ENCODE data around the gene UVSSA.

UVSSA gene

GRCh38 chr4:1336088-1336491, 10.9 kb upstream of the UVSSA start:
- no peak for TF ChIP-seq MAX (IDR thresholded peaks at IDR 0.05; ENCODE audit: low read depth, low read length)
- no peak for TF ChIP-seq MYC (IDR thresholded peaks at IDR 0.05; ENCODE audit: low read depth, low read length)
- TF ChIP-seq POLR2A (IDR thresholded peaks at IDR 0.05; ENCODE audit: extremely low read depth, insufficient read length), result no peak
- TF ChIP-seq, protein P1, sequence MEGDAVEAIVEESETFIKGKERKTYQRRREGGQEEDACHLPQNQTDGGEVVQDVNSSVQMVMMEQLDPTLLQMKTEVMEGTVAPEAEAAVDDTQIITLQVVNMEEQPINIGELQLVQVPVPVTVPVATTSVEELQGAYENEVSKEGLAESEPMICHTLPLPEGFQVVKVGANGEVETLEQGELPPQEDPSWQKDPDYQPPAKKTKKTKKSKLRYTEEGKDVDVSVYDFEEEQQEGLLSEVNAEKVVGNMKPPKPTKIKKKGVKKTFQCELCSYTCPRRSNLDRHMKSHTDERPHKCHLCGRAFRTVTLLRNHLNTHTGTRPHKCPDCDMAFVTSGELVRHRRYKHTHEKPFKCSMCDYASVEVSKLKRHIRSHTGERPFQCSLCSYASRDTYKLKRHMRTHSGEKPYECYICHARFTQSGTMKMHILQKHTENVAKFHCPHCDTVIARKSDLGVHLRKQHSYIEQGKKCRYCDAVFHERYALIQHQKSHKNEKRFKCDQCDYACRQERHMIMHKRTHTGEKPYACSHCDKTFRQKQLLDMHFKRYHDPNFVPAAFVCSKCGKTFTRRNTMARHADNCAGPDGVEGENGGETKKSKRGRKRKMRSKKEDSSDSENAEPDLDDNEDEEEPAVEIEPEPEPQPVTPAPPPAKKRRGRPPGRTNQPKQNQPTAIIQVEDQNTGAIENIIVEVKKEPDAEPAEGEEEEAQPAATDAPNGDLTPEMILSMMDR (IDR thresholded peaks at IDR 0.05; ENCODE audit: low read depth, low read length), result no peak
- no peak overlapping the region for H3K4me3 ChIP-seq (ENCODE audit: low read depth, low read length)
- peak; percentile 79 for DNase-seq (ENCODE audit: low read depth)

DNA sequence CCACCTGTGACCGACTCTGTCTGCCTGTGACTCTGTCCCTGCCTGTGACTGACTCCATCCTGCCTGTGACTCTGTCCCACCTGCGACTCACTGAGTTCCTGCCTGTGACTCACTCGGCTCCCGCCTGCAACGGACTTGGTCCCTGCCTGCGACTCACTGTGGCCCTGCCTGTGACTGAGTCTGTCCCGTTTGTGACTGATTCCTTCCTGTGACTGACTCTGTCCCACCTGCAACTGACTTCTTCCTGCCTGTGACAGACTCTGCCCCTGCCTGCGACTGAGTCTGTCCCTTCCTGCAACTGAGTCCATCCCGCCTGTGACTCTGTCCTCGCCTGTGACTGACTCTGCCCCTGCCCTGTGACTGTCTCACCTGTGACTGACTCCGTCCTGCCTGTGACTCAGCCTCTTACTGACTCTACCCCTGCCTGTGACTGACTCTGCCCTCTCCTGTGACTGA, 9.6 kb upstream of the UVSSA start:
- TF ChIP-seq MAX (IDR thresholded peaks at IDR 0.05; ENCODE audit: low read depth, low read length) (no peak), POLR2A (IDR thresholded peaks at IDR 0.05; ENCODE audit: extremely low read depth, insufficient read length) (no peak), MYC (IDR thresholded peaks at IDR 0.05; ENCODE audit: low read depth, low read length) (no peak)
- TF ChIP-seq, protein P1 (IDR thresholded peaks at IDR 0.05; ENCODE audit: low read depth, low read length), result no peak
- DNase-seq (ENCODE audit: low read depth), result no peak
- no peak overlapping the region for H3K4me3 ChIP-seq (ENCODE audit: low read depth, low read length)

DNA sequence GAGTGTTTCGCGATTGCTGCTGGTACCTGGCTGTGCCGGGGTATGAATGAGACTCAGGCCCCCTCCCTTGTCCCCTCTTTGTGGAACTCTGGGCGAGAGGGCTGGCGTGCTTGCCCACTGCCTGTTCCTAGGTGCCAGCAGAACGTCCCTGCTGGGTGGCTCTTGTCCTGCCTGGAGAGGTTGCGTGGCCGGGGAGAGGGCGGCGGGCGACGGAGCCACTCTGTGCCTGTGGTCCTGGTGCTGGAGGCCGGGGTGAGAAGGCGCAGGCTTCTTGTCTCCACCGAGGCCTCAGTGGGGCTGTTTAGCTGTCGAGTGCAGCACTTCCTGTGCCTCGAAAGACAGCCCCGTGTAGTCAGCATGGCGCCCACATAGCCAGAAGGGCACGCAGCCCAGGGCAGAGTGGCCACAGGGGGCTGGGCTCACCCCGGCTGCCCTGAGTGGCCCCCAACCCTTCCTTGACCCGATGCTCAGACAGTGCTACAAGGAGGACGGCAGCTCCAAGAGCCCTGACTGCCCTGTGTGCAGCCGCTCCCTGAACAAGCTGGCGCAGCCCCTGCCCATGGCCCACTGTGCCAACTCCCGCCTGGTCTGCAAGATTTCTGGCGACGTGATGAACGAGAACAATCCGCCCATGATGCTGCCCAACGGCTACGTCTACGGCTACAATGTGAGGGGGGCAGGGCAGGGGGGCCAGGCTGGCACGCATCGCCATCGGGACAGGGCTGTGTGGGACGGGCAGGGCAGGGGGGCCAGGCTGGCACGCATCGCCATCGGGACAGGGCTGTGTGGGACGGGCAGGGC, 8.9 kb upstream of the UVSSA start:
- no peak overlapping the region for H3K4me3 ChIP-seq (ENCODE audit: low read depth, low read length)
- TF ChIP-seq MYC (IDR thresholded peaks at IDR 0.05; ENCODE audit: low read depth, low read length), result no peak
- TF ChIP-seq, protein P1 (IDR thresholded peaks at IDR 0.05; ENCODE audit: low read depth, low read length), result no peak
- no peak for TF ChIP-seq MAX (IDR thresholded peaks at IDR 0.05; ENCODE audit: low read depth, low read length)
- TF ChIP-seq POLR2A (IDR thresholded peaks at IDR 0.05; ENCODE audit: extremely low read depth, insufficient read length), result no peak
- no peak for DNase-seq (ENCODE audit: low read depth)

DNA sequence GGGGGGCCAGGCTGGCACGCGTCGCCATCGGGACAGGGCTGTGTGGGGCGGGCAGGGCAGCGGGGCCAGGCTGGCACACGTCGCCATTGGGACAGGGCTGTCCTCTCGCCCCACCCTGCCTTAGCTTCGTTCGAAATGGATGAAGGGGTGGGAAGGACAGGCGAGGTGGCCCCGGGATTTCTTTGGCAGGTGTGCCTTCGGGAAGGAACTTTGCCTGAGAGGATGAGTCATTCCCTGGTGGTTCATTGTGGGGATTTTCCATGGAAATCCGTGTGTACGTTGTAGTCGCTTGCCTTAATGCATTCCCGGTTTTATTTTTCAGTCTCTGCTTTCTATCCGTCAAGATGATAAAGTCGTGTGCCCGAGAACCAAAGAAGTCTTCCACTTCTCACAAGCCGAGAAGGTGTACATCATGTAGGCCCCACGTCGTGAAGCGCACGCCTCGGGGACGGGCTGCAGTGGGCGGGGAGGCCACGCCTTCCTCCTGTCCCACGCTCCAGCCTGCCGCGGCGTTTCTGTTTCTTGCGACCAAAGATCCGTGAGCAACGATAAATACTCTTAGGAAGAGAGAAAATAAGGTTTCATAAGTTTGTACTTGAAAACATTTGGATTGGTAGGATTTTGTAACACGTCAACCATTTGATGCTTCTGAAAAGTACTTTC, 8.1 kb upstream of the UVSSA start:
- DNase-seq (ENCODE audit: low read depth), result no peak
- no peak overlapping the region for H3K4me3 ChIP-seq (ENCODE audit: low read depth, low read length)
- no peak for TF ChIP-seq POLR2A (IDR thresholded peaks at IDR 0.05; ENCODE audit: extremely low read depth, insufficient read length)
- TF ChIP-seq MYC (IDR thresholded peaks at IDR 0.05; ENCODE audit: low read depth, low read length), result no peak
- TF ChIP-seq, protein P1 (IDR thresholded peaks at IDR 0.05; ENCODE audit: low read depth, low read length), result no peak
- TF ChIP-seq MAX (IDR thresholded peaks at IDR 0.05; ENCODE audit: low read depth, low read length), result no peak

DNA sequence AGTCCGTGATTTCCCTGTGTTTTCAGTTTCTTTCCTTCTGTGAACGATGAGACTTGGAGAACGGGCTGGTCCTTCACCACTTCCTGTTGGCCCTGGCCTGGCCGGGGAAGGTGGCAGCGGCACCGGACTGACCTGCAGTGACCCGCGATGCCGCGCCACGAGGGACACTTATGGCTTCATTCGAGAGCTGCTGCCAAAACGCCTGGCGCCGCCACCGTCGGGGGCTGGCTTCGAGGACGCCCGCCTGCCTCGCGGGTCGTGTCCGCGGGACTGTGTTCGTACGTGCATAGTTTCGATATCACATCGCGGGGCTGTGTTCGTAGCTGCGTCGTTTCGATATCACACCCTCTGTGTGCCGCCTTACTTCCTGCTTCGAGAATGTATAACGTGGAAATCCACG, 7.5 kb upstream of the UVSSA start:
- H3K4me3 ChIP-seq (ENCODE audit: low read depth, low read length), result no peak overlapping the region
- DNase-seq (ENCODE audit: low read depth), result no peak
- TF ChIP-seq POLR2A (IDR thresholded peaks at IDR 0.05; ENCODE audit: extremely low read depth, insufficient read length), result peak; percentile 9
- TF ChIP-seq, protein P1 (IDR thresholded peaks at IDR 0.05; ENCODE audit: low read depth, low read length), result no peak
- no peak for TF ChIP-seq MYC (IDR thresholded peaks at IDR 0.05; ENCODE audit: low read depth, low read length)

Measured in NB4 (cell line).